ENCODE data around the gene CDH4. TPM values are rescaled to one million over a fixed set of nuclear protein-coding genes. Genes with fewer than 3 reads are reported as not detected.

The CDH4 gene
- polyA plus RNA-seq, 1 experiment: 1.5 TPM

DNA sequence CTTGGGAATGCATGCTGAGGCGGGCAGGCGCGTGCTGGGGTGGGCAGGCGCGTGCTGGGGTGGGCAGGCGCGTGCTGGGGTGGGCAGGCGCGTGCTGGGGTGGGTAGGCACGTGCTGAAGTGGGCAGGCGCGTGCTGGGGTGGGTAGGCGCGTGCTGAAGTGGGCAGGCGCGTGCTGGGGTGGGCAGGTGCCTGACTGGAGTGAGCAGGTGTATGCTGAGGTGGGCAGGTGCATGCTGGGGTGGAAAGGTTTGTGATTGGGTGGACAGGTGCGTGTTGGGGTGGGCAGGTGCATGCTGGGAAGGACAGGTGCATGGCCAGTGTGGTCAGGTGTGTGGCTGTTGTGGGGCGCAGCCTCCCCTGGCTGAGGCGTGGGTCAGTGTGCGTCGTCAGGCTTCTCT is 404.1 kb downstream of the CDH4 start:
- TF ChIP-seq, protein P1, sequence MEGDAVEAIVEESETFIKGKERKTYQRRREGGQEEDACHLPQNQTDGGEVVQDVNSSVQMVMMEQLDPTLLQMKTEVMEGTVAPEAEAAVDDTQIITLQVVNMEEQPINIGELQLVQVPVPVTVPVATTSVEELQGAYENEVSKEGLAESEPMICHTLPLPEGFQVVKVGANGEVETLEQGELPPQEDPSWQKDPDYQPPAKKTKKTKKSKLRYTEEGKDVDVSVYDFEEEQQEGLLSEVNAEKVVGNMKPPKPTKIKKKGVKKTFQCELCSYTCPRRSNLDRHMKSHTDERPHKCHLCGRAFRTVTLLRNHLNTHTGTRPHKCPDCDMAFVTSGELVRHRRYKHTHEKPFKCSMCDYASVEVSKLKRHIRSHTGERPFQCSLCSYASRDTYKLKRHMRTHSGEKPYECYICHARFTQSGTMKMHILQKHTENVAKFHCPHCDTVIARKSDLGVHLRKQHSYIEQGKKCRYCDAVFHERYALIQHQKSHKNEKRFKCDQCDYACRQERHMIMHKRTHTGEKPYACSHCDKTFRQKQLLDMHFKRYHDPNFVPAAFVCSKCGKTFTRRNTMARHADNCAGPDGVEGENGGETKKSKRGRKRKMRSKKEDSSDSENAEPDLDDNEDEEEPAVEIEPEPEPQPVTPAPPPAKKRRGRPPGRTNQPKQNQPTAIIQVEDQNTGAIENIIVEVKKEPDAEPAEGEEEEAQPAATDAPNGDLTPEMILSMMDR (IDR thresholded peaks at IDR 0.05; ENCODE audit: insufficient read depth, low read depth, low read length): no peak
- H3K27me3 ChIP-seq (ENCODE audit: control insufficient read depth, insufficient read depth, low read length): no peaks in the 10 kb centered on the region
- no peaks in the 10 kb centered on the region for H3K36me3 ChIP-seq (ENCODE audit: control insufficient read depth, insufficient read depth, low read length)
- DNase-seq (ENCODE audit: low read depth): no peak
- POLR2A ChIA-PET: no interaction called here
- CTCF ChIA-PET: no interaction called here
- no peak overlapping the region for H3K4me3 ChIP-seq (ENCODE audit: low read depth, low read length)

- TF ChIP-seq, protein P1 (IDR thresholded peaks at IDR 0.05; ENCODE audit: insufficient read depth, low read depth, low read length): no peak
- H3K4me3 ChIP-seq (ENCODE audit: low read depth, low read length): no peak overlapping the region
- ChIA-PET POLR2A (no interaction called here), CTCF (no interaction called here)
- no peak for DNase-seq (ENCODE audit: low read depth)
- no peaks in the 10 kb centered on the region for H3K27me3 ChIP-seq (ENCODE audit: control insufficient read depth, insufficient read depth, low read length)
- no peaks in the 10 kb centered on the region for H3K36me3 ChIP-seq (ENCODE audit: control insufficient read depth, insufficient read depth, low read length)
These were observed 405.8 kb downstream of the CDH4 start for GRCh38 chr20:61657721-61658377.

GRCh38 chr20:61658563-61658962 is 406.5 kb downstream of the CDH4 start:
- H3K27me3 ChIP-seq (ENCODE audit: control insufficient read depth, insufficient read depth, low read length): no peaks in the 10 kb centered on the region
- DNase-seq (ENCODE audit: low read depth): no peak
- no peaks in the 10 kb centered on the region for H3K36me3 ChIP-seq (ENCODE audit: control insufficient read depth, insufficient read depth, low read length)
- ChIA-PET POLR2A (no interaction called here), CTCF (no interaction called here)
- H3K4me3 ChIP-seq (ENCODE audit: low read depth, low read length): no peak overlapping the region
- TF ChIP-seq, protein P1 (IDR thresholded peaks at IDR 0.05; ENCODE audit: insufficient read depth, low read depth, low read length): no peak

DNA sequence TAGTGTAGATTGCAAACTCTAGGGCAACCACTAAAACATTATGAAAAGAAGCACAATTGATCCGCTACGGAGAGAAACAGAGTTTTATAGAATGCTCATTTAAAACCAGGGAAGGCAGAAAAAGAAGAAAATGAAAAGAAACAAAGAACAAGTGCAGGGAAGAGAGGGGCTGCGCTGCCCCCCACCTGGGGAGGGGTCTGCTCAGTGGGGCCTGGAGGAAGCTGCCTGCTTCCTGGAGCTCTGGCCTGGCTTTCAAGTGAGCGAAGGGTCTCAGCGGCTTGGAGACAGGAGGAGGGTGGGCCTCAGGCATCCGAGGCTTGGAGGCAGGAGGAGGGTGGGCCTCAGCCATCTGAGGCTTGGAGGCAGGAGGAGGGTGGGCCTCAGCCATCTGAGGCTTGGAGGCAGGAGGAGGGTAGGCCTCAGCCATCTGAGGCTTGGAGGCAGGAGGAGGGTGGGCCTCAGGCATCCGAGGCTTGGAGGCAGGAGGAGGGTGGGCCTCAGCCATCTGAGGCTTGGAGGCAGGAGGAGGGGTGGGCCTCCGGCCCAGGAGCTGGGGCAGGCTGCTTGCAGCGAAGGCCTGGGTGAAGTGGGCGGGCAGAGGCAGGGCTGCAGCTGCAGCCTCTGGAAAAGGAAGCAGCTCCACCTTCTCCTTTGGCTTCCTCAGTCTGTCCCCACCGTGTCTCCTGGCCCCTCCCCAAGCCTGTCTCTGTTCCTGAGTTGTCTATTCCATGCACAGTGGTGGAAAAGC is 407.4 kb downstream of the CDH4 start:
- no peaks in the 10 kb centered on the region for H3K27me3 ChIP-seq (ENCODE audit: control insufficient read depth, insufficient read depth, low read length)
- TF ChIP-seq, protein P1 (IDR thresholded peaks at IDR 0.05; ENCODE audit: insufficient read depth, low read depth, low read length): no peak
- no peak for DNase-seq (ENCODE audit: low read depth)
- ChIA-PET CTCF (no interaction called here), POLR2A (no interaction called here)
- H3K36me3 ChIP-seq (ENCODE audit: control insufficient read depth, insufficient read depth, low read length): no peaks in the 10 kb centered on the region
- no peak overlapping the region for H3K4me3 ChIP-seq (ENCODE audit: low read depth, low read length)

DNA sequence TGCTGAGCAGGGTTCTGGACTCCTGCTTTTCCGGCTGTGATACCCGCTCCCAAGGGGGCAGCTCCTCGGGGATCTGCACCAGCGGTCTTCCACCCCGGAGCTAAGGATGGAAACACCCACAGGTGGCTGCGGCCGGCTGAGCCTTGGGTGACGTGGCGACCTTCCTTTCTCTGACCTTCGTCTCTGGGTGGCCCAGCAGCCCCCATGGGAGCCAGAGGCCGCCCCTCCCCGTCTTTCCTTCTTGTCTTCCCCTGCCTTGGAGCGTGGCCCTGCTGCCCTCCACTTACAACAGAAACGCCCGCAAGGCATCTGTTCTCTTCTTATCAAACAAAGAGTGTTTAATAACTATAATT is 407.9 kb downstream of the CDH4 start:
- Histone ChIP-seq H3K27me3 (ENCODE audit: control insufficient read depth, insufficient read depth, low read length) (no peaks in the 10 kb centered on the region), H3K4me3 (ENCODE audit: low read depth, low read length) (no peak overlapping the region), H3K36me3 (ENCODE audit: control insufficient read depth, insufficient read depth, low read length) (no peaks in the 10 kb centered on the region)
- TF ChIP-seq, protein P1 (IDR thresholded peaks at IDR 0.05; ENCODE audit: insufficient read depth, low read depth, low read length): no peak
- ChIA-PET CTCF (no interaction called here), POLR2A (no interaction called here)
- DNase-seq (ENCODE audit: low read depth): no peak

Data from BJ (cell line).